CD4-positive, alpha-beta T cell treated with Interleukin-6 for 4 hours (primary cell): ENCODE measurements around the gene PLCB4.

Source experiments
- DNase-seq: peaks from one replicate; pipeline ENCODE4 v3.0.0-alpha.2; 2020; ENCODE audit warnings: mixed read lengths

The PLCB4 gene

GRCh38 chr20:9331707-9332435 lies 263.0 kb downstream of the PLCB4 start:
- no peak for DNase-seq

- DNase-seq, result no peak
These were observed 264.0 kb downstream of the PLCB4 start for GRCh38 chr20:9332791-9333479.

GRCh38 chr20:9334866-9335265 lies 266.0 kb downstream of the PLCB4 start:
- no peak for DNase-seq

GRCh38 chr20:9338101-9338500 lies 269.2 kb downstream of the PLCB4 start:
- no peak for DNase-seq

GRCh38 chr20:9339708-9340107 lies 270.8 kb downstream of the PLCB4 start:
- no peak for DNase-seq

GRCh38 chr20:9342651-9343050 lies 273.8 kb downstream of the PLCB4 start:
- no peak for DNase-seq

- no peak for DNase-seq
These were observed 275.4 kb downstream of the PLCB4 start for GRCh38 chr20:9344083-9344920.

GRCh38 chr20:9348316-9348715 lies 279.4 kb downstream of the PLCB4 start:
- no peak for DNase-seq

GRCh38 chr20:9348747-9349146 lies 279.9 kb downstream of the PLCB4 start:
- no peak for DNase-seq

GRCh38 chr20:9349249-9349648 lies 280.4 kb downstream of the PLCB4 start:
- no peak for DNase-seq

GRCh38 chr20:9352739-9353138 lies 283.9 kb downstream of the PLCB4 start:
- no peak for DNase-seq

GRCh38 chr20:9353180-9353915 lies 284.5 kb downstream of the PLCB4 start:
- no peak for DNase-seq

- DNase-seq, result no peak
These were observed 285.0 kb downstream of the PLCB4 start for GRCh38 chr20:9353916-9354276.

- DNase-seq, result no peak
These were observed 285.7 kb downstream of the PLCB4 start for GRCh38 chr20:9354579-9354978.

GRCh38 chr20:9358001-9358400 lies 289.1 kb downstream of the PLCB4 start:
- no peak for DNase-seq

- DNase-seq, result no peak
These were observed 290.8 kb downstream of the PLCB4 start for GRCh38 chr20:9359561-9360308.

GRCh38 chr20:9360431-9360830 lies 291.5 kb downstream of the PLCB4 start:
- DNase-seq, result no peak

GRCh38 chr20:9363673-9364072 lies 294.8 kb downstream of the PLCB4 start:
- DNase-seq, result no peak

- no peak for DNase-seq
These were observed 298.4 kb downstream of the PLCB4 start for GRCh38 chr20:9367328-9367727.

- no peak for DNase-seq
These were observed 298.9 kb downstream of the PLCB4 start for GRCh38 chr20:9367746-9368145.

- no peak for DNase-seq
These were observed 300.0 kb downstream of the PLCB4 start for GRCh38 chr20:9368893-9369292.

- DNase-seq, result no peak
These were observed 300.7 kb downstream of the PLCB4 start for GRCh38 chr20:9369557-9369956.
